GM18499 (cell line): ENCODE data around the gene ITGA5.

Experiments used
- ATAC-seq: cut with Tn5 transposase; IDR thresholded peaks from one replicate; pipeline ENCODE4 v1.9.1; 2021; ENCODE audit warnings: moderate number of reproducible peaks; ENCODE audit not compliant: insufficient read depth, unreplicated experiment

The ITGA5 gene

GRCh38 chr12:54413284-54414190 lies 5.5 kb downstream of the ITGA5 start:
- ATAC-seq: no peak

GRCh38 chr12:54412786-54413185 lies 6.3 kb downstream of the ITGA5 start:
- ATAC-seq: no peak

GRCh38 chr12:54412348-54412747 lies 6.7 kb downstream of the ITGA5 start:
- ATAC-seq: no peak

- ATAC-seq: no peak
Measured at GRCh38 chr12:54411391-54412241, 7.5 kb downstream of the ITGA5 start.

- no peak for ATAC-seq
Measured at GRCh38 chr12:54409267-54409666, 9.8 kb downstream of the ITGA5 start.

- no peak for ATAC-seq
Measured at GRCh38 chr12:54407183-54407905, 11.7 kb downstream of the ITGA5 start.

- no peak for ATAC-seq
Measured at GRCh38 chr12:54405573-54405972, 13.5 kb downstream of the ITGA5 start.

- no peak for ATAC-seq
Measured at GRCh38 chr12:54405106-54405505, 14.0 kb downstream of the ITGA5 start.

GRCh38 chr12:54404061-54405004 lies 14.7 kb downstream of the ITGA5 start:
- no peak for ATAC-seq

- ATAC-seq: no peak
Measured at GRCh38 chr12:54401119-54401518, 17.9 kb downstream of the ITGA5 start.

GRCh38 chr12:54398995-54399793 lies 19.9 kb downstream of the ITGA5 start:
- ATAC-seq: no peak

GRCh38 chr12:54398218-54398617 lies 20.8 kb downstream of the ITGA5 start:
- no peak for ATAC-seq

- no peak for ATAC-seq
Measured at GRCh38 chr12:54397157-54397556, 21.9 kb downstream of the ITGA5 start.

- ATAC-seq: no peak
Measured at GRCh38 chr12:54395545-54395944, 23.5 kb downstream of the ITGA5 start.

- no peak for ATAC-seq
Measured at GRCh38 chr12:54394986-54395385, 24.1 kb downstream of the ITGA5 start.

GRCh38 chr12:54394281-54394719 lies 24.8 kb downstream of the ITGA5 start:
- ATAC-seq: no peak

GRCh38 chr12:54393743-54394142 lies 25.3 kb downstream of the ITGA5 start:
- no peak for ATAC-seq

- no peak for ATAC-seq
Measured at GRCh38 chr12:54393207-54393609, 25.9 kb downstream of the ITGA5 start.
